Mucosa of descending colon (tissue), 3 donors: ENCODE data around the gene CIDEB. TPM values are rescaled to one million over a fixed set of nuclear protein-coding genes. Genes with fewer than 3 reads are reported as not detected.

Experiments used
- ATAC-seq: fragments of 200-7000 bp; cut with Tn5 transposase; one replicate; pipeline ENCODE4 v1.9.1; 2020; ENCODE audit warnings: mild to moderate bottlenecking, moderate library complexity
- DNase-seq, 3 donors: peaks; one replicate each; pipeline ENCODE4 v3.0.0-alpha.2; 2020
- H3K36me3 ChIP-seq: fragments of 200-600 bp; one replicate; pipeline ENCODE4 v1.8.0; 2021; ENCODE audit warnings: low read depth, mild to moderate bottlenecking
- H3K4me1 ChIP-seq: fragments of 200-600 bp; one replicate; pipeline ENCODE4 v1.8.0; 2021; ENCODE audit warnings: low read depth, mild to moderate bottlenecking
- H3K4me3 ChIP-seq: fragments of 200-600 bp; one replicate; pipeline ENCODE4 v1.8.0; 2021; ENCODE audit warnings: mild to moderate bottlenecking
- H3K9me3 ChIP-seq: fragments of 200-600 bp; one replicate; pipeline ENCODE4 v1.8.0; 2021; ENCODE audit warnings: mild to moderate bottlenecking
- CTCF ChIP-seq: fragments of 200-600 bp; IDR thresholded peaks from one replicate; pipeline ENCODE4 v1.8.0; 2022; ENCODE audit warnings: antibody characterized with exemption, mild to moderate bottlenecking
- intact Hi-C, 2 donors: fragments of 100-400 bp; cut with DNase I in 1 of 2; cut with micrococcal nuclease in 1 of 2; formaldehyde crosslinking; loops; one replicate each; pipeline versions ENCODE4 v1.11.0 to v1.11.1; 2022; cut with DNase I, micrococcal nuclease
- total RNA-seq, 3 donors: library from RNA; stranded (reverse); fragmentation: NEBNext Ultra II Directional in 2 of 3; extraction: Animal tissue kit (Norgen Biotek cat#: 25700) in 2 of 3; gene quantifications; one replicate each; pipeline versions ENCODE4 v1.2.1 to v1.2.4, GENCODE V29; 2021 to 2023
- donor health status: DM: no; HTN: no; CAD: no; lungs with moderate emphysema.
- donor health status: DM: no; HTN: no; CAD: no.
- donor health status: DM: no; HTN: yes; CAD: no.

CIDEB gene
- total RNA-seq, 3 donors from 2014 or later, result 8.5 to 15.8 (median 12.1) TPM

- peak in 1 of 3 donors; percentile 17 for DNase-seq
Observed at GRCh38 chr14:24255438-24255837, 52.3 kb downstream of the CIDEB start.

More at GRCh38 chr14:24255438-24255837, 52.3 kb downstream of the CIDEB start:
- Histone ChIP-seq H3K9me3 (no peaks in the 10 kb centered on the region), H3K4me1 (no peaks in the 10 kb centered on the region), H3K4me3 (no peak overlapping the region), H3K36me3 (no peaks in the 10 kb centered on the region)
- no peak for ATAC-seq
- no peak for TF ChIP-seq CTCF
- intact Hi-C loops, result no loop called here

Other genes starting within 250 kb of the CIDEB start
- gene CPNE6, start 236.4 kb downstream of the CIDEB start, total RNA-seq, result 1 to 10 TPM in 1 of 3 donors, under 1 TPM in 1, not detected in 1; 0.14 to 2.2 TPM
- 100 to 1,000 TPM in 2 of 3 donors, 10 to 100 TPM in 1; 64.7 to 150 (median 150) TPM for gene PCK2, start 213.7 kb downstream of the CIDEB start, total RNA-seq
- 100 to 1,000 TPM in 1 of 3 donors, 10 to 100 TPM in 2; 65.8 to 101 (median 84.9) TPM for gene DCAF11, start 193.2 kb downstream of the CIDEB start, total RNA-seq
- 1 to 10 TPM; 2.3 to 4.5 (median 2.8) TPM for gene NRL, start 193.0 kb downstream of the CIDEB start, total RNA-seq
- 1 to 10 TPM in 2 of 3 donors, under 1 TPM in 1; 0.79 to 1.9 (median 1.3) TPM for gene FITM1, start 177.3 kb downstream of the CIDEB start, total RNA-seq
- 100 to 1,000 TPM; 188 to 279 (median 203) TPM for gene PSME1, start 171.8 kb downstream of the CIDEB start, total RNA-seq
- 10 to 100 TPM; 18.3 to 24.9 (median 20.4) TPM for gene EMC9, start 166.4 kb downstream of the CIDEB start, total RNA-seq
- 100 to 1,000 TPM; 141 to 295 (median 191) TPM for gene PSME2, start 161.4 kb downstream of the CIDEB start, total RNA-seq
- gene RNF31, start 160.5 kb downstream of the CIDEB start, total RNA-seq, result 10 to 100 TPM; 52.8 to 66.2 (median 59.0) TPM
- gene IRF9, start 146.7 kb downstream of the CIDEB start, total RNA-seq, result 100 to 1,000 TPM in 2 of 3 donors, 10 to 100 TPM in 1; 78.7 to 119 (median 103) TPM
- 10 to 100 TPM; 14.9 to 17.0 (median 16.8) TPM for gene REC8, start 135.9 kb downstream of the CIDEB start, total RNA-seq
- 10 to 100 TPM; 23.2 to 29.3 (median 26.8) TPM for gene IPO4, start 119.2 kb downstream of the CIDEB start, total RNA-seq
- 10 to 100 TPM; 41.7 to 49.1 (median 47.1) TPM for gene TM9SF1, start 112.5 kb downstream of the CIDEB start, total RNA-seq
- gene TSSK4, start 102.3 kb downstream of the CIDEB start, total RNA-seq, result under 1 TPM in 2 of 3 donors, not detected in 1; 0.36 to 0.82 TPM
- gene CHMP4A, start 94.5 kb downstream of the CIDEB start, total RNA-seq, result 10 to 100 TPM; 47.6 to 67.8 (median 49.5) TPM
- gene MDP1, start 91.9 kb downstream of the CIDEB start, total RNA-seq, result 10 to 100 TPM; 11.1 to 14.8 (median 13.2) TPM
- 100 to 1,000 TPM; 108 to 150 (median 131) TPM for gene NEDD8, start 75.6 kb downstream of the CIDEB start, total RNA-seq
- 10 to 100 TPM; 59.7 to 83.5 (median 61.6) TPM for gene GMPR2, start 75.0 kb downstream of the CIDEB start, total RNA-seq
- 10 to 100 TPM; 51.5 to 64.8 (median 58.4) TPM for gene TINF2, start 65.4 kb downstream of the CIDEB start, total RNA-seq
- gene TGM1, start 44.8 kb downstream of the CIDEB start, total RNA-seq, result 1 to 10 TPM; 2.2 to 3.3 (median 2.4) TPM
- gene RABGGTA, start 36.4 kb downstream of the CIDEB start, total RNA-seq, result 10 to 100 TPM; 31.6 to 52.9 (median 41.3) TPM
- 10 to 100 TPM; 30.6 to 56.9 (median 54.9) TPM for gene DHRS1, start 8.2 kb downstream of the CIDEB start, total RNA-seq
- gene NOP9, start 8.1 kb downstream of the CIDEB start, total RNA-seq, result 10 to 100 TPM; 24.1 to 29.2 (median 29.1) TPM
- gene LTB4R2, start 2.2 kb upstream of the CIDEB start, total RNA-seq, result 1 to 10 TPM; 3.7 to 6.3 (median 5.0) TPM
- 1 to 10 TPM; 3.4 to 6.1 (median 3.8) TPM for gene LTB4R, start 3.5 kb upstream of the CIDEB start, total RNA-seq
- 10 to 100 TPM; 13.9 to 23.5 (median 20.7) TPM for gene ADCY4, start 27.1 kb upstream of the CIDEB start, total RNA-seq
- 10 to 100 TPM; 40.6 to 99.9 (median 71.7) TPM for gene RIPK3, start 32.0 kb upstream of the CIDEB start, total RNA-seq
- 100 to 1,000 TPM in 1 of 3 donors, 10 to 100 TPM in 2; 11.9 to 112 (median 25.2) TPM for gene NFATC4, start 60.2 kb upstream of the CIDEB start, total RNA-seq
- 10 to 100 TPM; 12.1 to 15.8 (median 13.4) TPM for gene NYNRIN, start 91.0 kb upstream of the CIDEB start, total RNA-seq
- gene CBLN3, start 121.7 kb upstream of the CIDEB start, total RNA-seq, result 1 to 10 TPM; 2.2 to 3.9 (median 2.6) TPM
- gene KHNYN, start 122.0 kb upstream of the CIDEB start, total RNA-seq, result 100 to 1,000 TPM in 1 of 3 donors, 10 to 100 TPM in 2; 85.9 to 102 (median 86.9) TPM
- gene SDR39U1, start 134.8 kb upstream of the CIDEB start, total RNA-seq, result 10 to 100 TPM; 43.3 to 64.1 (median 47.1) TPM
- 1 to 10 TPM in 2 of 3 donors, under 1 TPM in 1; 0.32 to 3.3 (median 1.6) TPM for gene CMA1, start 200.3 kb upstream of the CIDEB start, total RNA-seq